NCI-H2107 treated with DMSO at 0.1 percent for 48 hours (cell line): ENCODE data around the gene DNAJC18.
"Not testable (repeated sequence)": the region's sequence is repeated elsewhere in the genome, so short reads cannot be mapped to it uniquely, and the experiment has no call there.

Experiments
- DNase-seq: peaks from one replicate; lab custom pipeline; 2025; ENCODE audit not compliant: unreplicated experiment; lab: John Stamatoyannopoulos, UW

Gene DNAJC18

DNA sequence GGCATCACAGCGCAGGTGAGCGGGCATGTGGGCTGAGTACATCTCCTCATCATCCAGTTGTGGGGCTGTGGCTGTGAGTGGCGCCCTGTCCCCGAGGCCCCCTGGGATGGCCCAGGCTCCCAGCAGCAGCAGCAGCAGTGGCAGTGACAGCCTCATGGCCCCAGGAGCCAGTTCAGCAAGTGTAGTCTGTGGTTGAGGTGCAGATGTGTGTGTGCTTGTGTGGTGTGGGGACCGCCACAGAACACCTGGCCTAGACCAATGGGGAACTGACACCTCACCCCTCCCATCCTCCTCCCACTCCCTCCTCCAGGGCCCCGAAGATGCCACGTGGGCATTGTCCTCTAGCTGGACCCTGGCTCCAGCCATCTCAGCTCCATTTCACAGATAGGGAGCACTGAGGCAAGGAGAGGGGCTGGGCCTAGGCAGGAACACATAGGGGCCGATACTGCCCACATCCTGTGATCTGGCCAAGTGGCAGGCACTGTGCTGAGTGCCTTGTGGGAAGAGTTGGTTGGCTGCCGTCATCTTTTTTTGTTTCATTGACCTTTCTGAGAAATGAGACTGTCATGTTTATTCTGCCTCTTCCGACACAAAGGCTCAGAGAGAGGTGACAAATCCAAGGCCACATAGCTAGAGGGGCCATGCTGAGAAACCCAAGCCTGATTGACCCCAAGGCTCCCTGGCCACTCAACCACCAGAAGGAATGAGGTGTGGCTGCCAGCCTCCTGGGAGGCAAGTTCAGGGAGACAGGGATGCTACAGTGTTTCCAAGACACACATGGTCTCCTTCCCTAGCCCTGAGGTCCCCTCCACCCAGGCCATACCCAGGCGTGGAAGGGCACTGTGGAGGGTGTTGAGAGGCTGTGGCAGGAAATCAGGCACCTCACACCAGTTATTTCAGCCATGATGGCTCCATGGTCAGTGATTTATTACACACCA is 49.4 kb downstream of the DNAJC18 start, which contains the start of gene MZB1:
Gene MZB1 (minus strand): TSS at position 213 of the 938 bp plus-strand sequence. CDS start 57 bp downstream, at position 156.
- no peak for DNase-seq

DNA sequence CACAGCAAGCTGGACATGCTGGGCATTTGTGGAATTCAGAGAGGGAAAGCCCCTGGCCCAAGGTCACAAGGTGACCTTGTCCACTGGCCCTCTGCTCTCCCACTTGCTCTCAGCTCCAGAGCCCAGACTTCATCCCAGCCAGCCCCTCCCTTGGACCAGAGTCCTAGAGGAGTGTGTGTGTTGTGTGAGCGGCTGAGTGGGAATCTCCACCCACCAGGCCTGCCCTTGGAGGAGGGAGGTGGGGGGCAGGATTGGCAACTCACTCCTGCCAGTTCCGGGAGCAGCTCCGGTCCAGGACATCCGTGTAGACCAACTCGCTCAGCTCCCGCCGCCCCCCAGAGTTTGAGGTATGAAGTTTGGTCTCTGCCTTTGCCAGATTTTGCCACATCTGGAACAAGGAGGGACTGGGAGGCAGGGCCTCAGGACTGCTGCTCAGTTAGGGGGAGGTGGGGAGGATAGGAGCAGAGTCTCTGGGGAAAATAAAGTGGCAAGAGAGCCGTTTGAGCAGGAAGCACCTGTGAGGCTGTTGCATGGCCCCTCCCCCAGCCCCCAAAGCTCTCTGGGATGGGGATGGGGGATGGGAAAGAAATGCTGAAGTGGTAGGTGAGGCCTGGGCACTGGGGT is 51.0 kb downstream of the DNAJC18 start:
- peak; percentile 26 for DNase-seq

DNA sequence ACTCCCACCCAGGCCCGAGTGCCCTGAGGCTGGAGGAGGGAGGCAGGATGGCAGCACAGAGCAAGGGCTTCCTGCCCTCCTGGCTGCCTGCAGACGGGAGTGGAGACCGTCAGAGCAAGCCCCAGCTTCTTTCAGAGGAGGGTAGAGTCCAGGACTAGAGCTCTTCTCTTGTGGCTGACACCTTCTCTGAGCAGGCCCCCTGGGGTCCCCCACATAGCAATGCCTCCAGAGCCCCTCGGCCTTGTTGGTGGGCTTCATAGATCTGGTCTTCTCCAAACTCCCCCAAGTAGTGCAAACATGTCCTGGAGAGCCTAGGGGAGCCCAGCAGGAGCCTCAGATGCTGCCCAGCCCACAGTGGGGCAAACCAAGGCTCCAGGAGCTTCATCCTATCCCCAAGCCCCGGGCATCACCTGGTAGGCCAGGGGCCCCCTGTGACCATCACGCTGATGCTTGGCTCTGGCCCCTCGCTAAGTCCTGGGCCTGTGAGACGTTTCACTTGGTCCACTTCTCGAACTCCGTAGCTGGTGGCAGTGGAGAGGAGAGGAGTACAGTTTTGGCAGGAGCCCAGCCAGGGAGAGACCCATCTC is 51.6 kb downstream of the DNAJC18 start:
- DNase-seq, result no peak

DNA sequence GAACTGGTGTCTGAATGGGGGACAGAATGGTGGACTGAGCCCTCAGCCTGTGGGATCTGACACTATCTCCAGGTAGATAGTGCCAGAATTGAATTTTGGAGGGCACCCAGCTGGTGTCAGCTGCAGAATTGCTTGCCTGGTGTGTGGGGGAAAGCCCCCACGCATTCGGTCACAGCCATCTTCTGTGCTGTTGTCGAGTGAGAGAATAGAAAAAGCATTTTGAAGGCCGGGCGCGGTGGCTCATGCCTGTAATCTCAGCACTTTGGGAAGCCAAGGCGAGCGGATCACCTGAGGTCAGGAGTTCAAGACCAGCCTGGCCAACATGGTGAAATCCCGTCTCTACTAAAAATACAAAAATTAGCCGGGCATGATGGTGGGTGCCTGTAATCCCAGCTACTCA is 52.4 kb downstream of the DNAJC18 start:
- not testable (repeated sequence) for DNase-seq

- DNase-seq, result no peak
These were observed 53.3 kb downstream of the DNAJC18 start for GRCh38 chr5:139386050-139386438.

DNA sequence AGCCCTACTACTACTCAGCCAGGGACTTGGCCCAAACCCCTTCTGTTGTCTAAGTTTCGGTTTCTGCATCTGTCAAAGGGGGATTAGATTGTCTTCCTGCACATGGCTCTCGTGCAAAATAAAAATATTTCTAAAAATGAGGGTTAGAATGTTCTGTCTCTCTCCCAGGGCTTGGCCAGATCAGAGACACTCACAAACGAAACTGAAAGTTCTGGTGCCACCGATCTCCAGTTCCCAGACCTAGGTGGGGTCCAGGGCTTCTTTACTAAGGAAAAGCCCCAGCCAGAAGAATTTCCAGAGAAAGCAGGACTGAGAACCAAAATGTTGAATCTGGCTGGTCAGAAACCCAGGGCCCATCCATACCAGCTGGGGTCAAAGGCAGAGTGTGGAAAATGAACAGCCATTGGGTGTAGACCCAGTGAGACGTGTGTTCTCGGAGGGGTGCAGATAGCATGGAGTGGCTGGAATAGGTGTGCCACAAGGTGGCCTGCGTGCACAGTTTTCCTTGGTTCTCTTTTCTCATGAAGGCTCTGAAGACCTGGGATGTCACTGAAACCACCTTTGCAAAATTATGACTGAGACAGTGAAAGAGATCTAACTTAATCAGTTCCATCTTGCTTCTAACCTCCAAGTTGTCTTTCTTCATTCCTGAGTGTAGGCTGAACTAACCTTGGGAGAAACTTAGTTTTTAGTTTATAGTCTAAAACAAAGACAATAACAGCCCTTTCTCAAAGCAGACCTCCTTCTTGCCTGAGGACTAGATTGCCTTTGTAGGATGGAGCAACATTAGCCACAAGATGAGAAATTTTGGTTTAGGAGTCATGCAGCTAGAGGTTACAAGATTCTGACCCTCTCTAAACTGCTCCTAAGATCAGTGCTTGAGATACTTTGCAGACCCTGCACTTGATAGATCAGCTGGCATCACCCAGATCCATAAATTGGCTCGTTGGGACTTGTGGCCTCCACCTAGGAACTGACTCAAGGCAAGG is 54.0 kb downstream of the DNAJC18 start:
- DNase-seq, result no peak

DNA sequence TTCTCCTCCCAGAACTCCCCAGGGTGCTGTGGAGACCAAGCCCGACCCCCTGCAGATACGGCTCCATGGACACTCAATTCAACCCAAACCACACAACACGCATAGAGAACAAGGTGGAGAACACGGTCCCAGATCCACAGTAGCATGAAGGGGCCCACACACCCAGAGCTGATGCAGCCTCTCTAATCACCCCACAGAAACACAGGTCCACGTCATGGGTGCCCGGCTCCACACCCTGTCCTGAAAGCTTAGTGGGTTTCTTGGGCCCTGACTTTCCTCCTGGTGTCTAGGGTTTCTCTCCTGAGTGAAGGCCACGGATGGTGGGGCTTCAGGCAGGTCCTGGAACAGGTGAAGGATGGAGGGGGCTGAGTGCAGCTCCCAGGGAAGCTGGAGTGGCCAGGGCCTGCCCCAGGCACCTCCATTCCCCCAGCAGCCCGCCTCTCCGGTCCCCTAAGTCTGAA is 54.7 kb downstream of the DNAJC18 start:
- DNase-seq, result no peak

DNA sequence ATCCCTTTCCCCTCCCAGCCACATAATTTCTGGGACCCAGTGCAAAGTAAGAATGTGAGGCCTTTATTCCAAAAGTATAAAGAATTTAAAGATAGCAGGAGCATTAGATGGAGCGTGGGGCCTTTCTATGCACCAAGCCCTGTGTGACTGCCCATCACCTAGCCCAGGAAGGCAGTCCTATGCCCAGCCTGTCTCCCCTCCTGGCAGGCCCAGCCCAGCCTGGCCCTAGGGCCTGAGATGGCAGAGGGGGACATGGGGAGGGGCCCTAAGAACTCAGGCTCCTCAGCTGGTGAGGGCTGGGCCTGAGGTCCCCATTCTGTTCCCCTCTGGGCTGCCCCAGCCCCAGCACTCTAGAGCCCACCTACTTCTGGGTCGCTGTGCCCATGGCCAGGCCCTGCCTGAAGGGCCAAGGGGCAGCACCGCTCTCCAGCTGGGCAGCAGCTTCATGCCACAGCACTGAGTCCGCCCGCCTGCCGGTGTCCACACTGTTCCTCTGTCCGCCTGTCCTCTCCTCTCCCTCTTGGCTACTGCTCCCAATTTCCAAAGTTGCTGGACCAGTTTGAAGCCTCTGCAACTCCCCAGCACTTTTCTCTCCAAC is 55.2 kb downstream of the DNAJC18 start:
- DNase-seq, result no peak

- DNase-seq, result no peak
These were observed 55.9 kb downstream of the DNAJC18 start, which contains the start of gene SLC23A1 for GRCh38 chr5:139383275-139383992. Gene SLC23A1, minus strand, starts transcription at chr5:139383297. Its CDS starts 44 bp downstream, at chr5:139383253.

DNA sequence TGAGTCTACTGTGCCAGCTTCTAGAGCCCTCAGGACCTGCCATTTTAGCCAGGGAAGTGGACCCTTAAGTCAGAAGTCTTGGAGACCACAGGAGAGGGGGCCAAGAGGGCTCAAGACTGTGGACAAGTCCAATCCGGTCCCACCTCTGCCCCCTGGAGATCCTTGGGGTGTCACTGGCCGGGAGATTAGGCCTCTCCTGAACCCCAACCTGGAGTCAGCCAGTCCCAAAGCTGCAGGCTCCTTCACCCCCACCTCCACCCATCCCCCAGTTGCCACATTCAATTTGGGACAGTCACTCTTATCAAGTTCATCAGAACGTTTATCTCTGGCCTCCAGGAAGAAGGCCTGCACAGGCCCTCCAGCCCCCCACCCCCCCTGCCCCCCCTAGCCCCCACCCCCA is 56.5 kb downstream of the DNAJC18 start:
- no peak for DNase-seq

GRCh38 chr5:139381837-139382761 is 57.2 kb downstream of the DNAJC18 start:
- no peak for DNase-seq

DNA sequence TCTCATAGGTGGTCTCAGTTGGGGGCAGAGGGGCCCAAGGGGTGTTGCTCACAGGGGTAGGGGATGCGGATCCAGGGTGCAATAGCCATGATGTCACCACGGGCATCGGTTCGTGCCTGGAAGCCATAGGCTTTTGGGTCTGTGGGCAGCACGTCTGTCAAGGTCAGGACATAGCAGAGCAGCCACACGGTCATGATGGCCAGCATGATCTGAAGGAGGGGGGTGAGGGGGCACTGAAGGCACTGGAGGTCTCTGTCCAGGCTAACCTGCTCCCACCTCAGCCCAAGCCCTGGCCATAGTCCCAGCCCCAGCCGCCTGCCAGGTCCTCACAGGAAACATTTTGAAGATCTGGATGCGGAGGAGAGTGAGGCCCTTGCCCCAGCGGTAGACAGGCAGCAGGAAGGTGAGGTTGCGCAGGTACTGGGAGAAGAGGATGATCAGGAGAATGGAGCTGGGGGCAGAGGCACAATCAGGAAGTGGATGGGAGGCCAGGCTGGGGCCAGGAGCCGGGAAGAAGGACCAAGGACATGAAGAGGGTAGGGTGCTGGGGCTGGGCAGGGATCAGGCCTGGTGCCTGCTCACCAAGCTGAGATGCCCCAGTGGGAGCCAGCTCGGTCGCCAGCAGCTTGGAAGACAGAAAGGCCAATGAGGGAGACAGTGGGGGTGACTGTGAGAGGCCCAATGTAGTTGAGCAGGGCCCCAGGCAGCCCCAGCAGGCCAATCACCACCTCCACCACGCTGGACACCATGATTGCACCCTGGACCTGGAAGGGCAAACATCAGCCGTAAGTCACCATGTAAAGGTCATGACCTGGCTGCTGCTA is 59.5 kb downstream of the DNAJC18 start:
- no peak for DNase-seq

DNA sequence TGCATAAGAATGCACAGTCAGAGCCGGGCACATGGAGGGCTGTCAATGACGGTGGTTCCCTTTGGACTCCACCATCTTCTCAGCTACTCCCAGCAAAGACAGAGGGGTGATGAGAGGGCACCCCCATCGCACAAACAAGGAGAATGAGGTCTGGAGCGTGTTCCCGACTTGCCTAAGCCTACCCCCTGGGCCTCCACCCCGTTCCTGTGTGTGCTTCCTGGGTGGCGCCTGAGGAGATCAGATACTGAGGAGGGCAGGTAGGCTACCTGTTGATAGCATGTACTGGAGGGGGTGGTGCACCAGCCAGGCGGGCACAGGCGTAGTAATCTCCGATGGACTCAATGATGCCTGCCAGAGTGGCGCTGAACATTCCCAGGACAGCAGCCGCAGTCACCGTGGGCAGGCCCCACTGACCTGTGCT is 60.4 kb downstream of the DNAJC18 start:
- DNase-seq, result no peak

GRCh38 chr5:139378101-139378825 is 61.1 kb downstream of the DNAJC18 start:
- DNase-seq, result no peak

DNA sequence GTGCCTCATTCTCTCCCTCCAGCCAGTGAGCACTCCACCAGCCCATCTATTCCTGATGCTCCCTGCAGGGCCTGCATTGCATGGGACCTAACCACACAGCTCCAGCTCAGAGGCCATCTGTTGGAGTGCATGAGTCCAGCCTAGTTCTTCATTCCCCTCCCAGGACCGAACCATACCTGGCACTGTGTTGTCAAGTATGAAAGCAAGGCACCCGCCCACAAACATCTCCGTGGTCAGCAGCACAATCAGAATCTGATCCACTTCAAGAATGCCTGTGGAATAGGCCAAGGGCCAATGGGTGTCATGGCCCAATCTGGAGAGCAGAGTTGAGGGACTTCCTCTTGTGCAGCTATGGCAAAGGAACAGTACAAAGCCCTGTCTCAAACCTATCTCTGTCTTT is 62.1 kb downstream of the DNAJC18 start:
- no peak for DNase-seq

DNA sequence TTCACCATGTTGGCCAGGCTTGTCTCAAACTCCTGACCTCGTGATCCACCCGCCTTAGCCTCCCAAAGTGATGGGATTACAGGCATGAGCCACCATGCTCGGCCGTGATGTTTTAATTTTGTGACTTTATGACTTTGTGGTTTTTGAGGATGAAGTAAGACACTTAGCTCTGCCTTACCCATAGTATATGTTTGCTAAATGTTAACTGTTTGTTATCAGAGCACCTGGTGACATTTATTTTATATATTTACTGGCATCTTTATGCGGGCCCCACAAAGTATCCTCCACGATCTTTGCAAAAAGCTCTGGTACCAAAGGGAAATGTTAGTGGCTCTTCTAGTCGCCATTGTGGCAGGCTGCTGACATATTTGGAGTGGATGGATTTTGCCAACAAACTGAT is 63.0 kb downstream of the DNAJC18 start:
- DNase-seq, result no peak

GRCh38 chr5:139374909-139375308 is 64.4 kb downstream of the DNAJC18 start:
- no peak for DNase-seq
